HL-60/S4 treated with phorbol 12-myristate 13-acetate at 8.2 ng/mL for 4 days and 3 days (cell line): ENCODE measurements around the gene GALR2.

Experiments used
- in situ Hi-C: fragments of 300-500 bp; cut with MboI; formaldehyde crosslinking; loops from 2 replicates; pipeline ENCODE4 v1.15.0; 2022; ENCODE audit warnings: low sequenced_read_pairs

GALR2 gene

DNA sequence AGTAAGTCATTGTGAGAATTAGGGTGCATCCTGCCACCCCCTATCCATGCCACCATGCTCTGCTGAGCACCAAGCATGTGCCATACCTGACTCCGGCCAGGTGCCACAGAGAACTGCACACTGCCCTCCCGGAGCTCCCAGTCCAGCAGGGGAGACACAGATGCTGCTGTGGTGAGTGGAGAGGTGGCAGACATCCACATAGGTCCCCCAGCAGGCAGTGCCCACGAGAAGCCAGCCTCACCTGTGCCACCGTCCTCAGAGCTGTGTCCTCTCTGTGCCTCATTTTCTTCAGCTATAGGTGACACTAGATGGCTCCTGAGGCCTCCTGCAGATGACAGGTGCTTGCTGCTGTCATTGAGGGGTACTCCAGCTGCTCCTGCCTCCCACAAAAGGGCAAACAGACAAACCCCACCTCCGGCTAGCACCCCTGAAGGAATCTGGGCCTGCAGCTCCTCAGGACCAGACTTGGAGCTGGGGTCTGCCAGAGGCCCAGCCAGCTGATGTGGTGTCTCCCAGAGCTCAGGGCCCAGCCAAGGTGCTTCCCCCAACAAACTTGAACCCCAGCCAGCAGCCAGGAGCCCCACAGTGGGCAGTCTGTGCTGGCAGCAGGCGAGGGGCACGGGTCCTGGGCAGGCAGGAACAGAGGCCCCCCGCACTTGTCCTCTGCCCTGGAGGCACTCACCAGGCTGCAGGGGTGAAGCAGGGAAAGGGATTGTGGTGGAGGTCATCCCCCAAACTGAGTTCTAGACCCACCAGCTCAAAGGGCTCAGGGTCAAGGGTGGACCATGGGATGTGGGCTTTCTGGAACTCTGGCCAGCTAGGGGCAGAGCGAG, 49.4 kb downstream of the GALR2 start:
- in situ Hi-C loops: loop anchor here (5.0 to 25.0 kb wide), 2 partner anchors 112 to 158 kb away; partner anchors contain the start of gene CDK3

DNA sequence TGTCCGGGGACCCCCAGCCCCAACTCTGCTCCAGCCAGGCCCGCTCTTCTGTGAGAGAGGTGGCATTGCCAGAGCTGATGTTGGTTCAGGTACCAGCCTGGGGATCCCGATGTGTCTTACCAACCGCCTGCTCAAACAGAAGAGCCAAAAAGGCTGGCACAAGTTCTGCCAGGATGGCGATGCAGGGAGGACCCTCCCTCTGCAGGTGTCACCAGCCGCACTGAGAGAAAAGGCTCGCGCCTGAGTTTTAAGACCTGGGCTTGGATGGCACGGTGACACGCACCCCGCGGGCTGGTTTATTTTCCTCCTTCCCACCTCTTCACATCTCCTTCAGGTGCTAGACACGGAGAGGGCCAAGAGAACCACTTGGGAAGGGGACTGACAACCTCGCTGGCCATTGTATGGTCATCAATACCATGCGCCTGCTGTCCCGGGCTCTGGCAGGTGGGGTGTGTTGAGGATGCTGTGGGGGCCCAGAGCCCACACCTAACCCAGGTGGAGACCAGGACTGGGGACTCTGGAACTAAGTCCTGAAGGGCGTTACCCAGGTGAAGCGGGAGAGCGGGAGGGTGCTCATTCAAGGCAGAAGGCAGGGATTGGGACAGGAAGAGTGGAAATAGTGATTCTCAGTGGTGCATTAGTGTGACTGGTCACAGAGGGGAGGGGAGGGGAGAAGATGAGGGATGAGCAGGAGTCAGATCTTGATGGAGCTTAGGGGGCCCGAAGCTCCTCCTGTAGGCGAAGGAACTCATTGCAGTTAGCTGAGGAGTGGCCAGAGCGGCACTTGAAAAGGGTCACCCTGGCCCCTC, 50.2 kb downstream of the GALR2 start:
- in situ Hi-C loops: loop anchor here (5.0 to 25.0 kb wide), 2 partner anchors 112 to 158 kb away; partner anchors contain the start of gene CDK3

DNA sequence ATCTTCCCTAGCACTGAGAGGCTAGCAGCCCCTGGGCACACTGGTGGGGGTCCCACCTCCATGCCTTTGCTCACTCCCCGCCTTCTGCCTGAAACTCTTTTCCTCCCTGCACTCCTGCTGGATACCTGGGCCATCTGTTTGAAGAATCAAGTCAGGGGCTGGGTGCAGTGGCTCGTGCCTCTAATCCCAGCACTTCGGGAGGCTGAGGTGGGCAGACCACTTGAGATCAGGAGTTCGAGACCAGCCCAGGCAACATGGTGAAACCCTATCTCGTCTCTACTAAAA, 50.8 kb downstream of the GALR2 start:
- in situ Hi-C loops: no loop called here

DNA sequence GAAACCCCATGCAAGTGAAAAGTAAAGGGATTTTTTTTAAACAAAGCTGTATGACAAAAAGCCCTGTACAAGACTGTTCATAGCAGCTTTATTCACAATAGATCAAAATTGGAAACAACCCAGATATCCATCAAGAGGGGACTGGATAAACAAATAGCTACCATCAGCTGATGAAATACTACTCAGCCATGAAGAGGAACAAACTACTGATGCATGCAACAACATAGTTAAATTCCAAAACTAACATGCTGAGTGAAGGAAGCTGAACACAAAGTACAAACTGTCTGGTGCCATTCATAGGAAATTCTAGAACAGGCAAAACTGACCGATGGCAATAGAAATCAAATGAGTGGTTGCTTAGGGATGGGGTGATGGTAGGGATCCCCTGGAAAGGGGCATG, 51.3 kb downstream of the GALR2 start:
- in situ Hi-C loops: no loop called here
